ENCODE results near the gene KLHL18. TPM values are rescaled to one million over a fixed set of nuclear protein-coding genes. Genes with fewer than 3 reads are reported as not detected.
"Not testable (repeated sequence)": the region's sequence is repeated elsewhere in the genome, so short reads cannot be mapped to it uniquely, and the experiment has no call there.

Gene KLHL18
- total and polyA plus RNA-seq, 5 donors: 25.3 to 67.2 (median 33.8) TPM

DNA sequence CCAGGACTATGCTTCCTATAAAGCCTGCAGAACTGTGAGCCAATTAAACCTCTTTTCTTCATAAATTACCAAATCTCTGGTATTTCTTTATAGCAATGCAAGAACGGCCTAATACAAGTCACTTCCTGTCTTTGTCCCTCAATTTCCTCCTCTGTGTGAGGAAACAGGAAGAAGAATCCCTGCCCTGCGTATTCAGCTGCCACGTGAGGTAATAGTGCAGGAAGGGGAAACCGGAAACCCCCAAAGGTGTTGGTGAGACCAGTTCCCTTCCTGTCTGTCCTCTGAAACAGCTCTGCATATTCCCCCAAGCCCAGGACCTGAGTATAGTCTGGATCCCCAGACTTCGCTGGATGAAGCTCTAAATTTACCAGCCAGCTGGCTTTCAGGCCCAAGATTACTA is 80.0 kb downstream of the KLHL18 start:
- H3K9me3 ChIP-seq (ENCODE audit: control insufficient read depth, low read length): no peaks in the 10 kb centered on the region
- DNase-seq (no peak), ATAC-seq (no peak)
- no peak overlapping the region for H3K27ac ChIP-seq (ENCODE audit: low read length)
- intact Hi-C loops (cut with DNase I): no loop called here
- 57% methylated on average over 5 of the region's 5 CpGs for WGBS
- H3K27me3 ChIP-seq (ENCODE audit: control insufficient read depth, insufficient read depth): no peaks in the 10 kb centered on the region
- H3K4me1 ChIP-seq (ENCODE audit: control insufficient read depth, insufficient read depth, low read length): no peaks in the 10 kb centered on the region
- H3K4me3 ChIP-seq (ENCODE audit: low read length): no peak overlapping the region

DNA sequence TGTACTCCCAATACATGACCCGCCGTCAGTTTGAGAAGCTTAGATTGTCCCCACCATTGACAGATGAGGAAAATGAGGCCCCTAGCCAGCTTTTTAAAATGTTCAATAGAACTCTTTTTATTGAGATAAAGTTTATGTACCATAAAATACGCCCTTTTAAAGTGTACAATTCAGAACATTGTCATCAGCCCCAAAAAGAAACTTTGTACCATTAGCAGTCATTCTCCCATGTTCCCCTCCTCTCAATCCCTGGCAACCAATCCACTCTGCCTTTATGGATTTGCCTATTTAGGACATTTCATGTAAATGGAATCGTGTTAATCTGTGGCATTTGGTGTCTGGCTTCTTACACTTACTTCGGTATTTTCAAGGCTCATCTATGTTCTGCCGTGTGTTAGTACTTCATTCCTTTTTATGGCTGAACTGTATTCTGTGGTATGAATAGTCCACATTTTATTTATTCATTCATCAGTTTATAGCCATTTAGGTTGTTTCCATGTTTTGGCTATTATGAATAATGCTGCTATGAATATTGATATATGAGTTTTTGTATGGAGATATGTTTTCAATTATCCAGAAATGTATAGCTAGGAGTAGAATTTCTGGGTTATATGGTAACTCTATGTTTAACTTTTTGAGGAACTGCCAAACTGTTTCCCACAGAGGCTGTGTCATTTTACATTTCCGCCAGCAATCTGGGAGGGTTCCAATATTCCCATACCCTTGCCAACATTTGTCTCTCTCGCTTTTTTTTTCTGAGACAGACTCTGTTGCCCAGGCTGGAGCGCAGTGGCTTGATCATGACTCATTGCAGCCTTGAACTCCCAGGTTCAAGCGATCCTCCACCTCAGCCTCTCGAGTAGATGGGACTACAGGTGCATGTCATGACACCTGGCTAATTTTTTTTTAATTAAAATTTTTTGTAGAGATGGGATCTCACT is 82.7 kb downstream of the KLHL18 start:
- peak in 1 of 2 donors; percentile 46 for ATAC-seq
- H3K4me3 ChIP-seq (ENCODE audit: low read length): no peak overlapping the region
- WGBS: 55% methylated on average over 11 of the region's 11 CpGs
- H3K27me3 ChIP-seq (ENCODE audit: control insufficient read depth, insufficient read depth): no peaks in the 10 kb centered on the region
- no peak overlapping the region for H3K27ac ChIP-seq (ENCODE audit: low read length)
- H3K4me1 ChIP-seq (ENCODE audit: control insufficient read depth, insufficient read depth, low read length): no peaks in the 10 kb centered on the region
- no peaks in the 10 kb centered on the region for H3K9me3 ChIP-seq (ENCODE audit: control insufficient read depth, low read length)
- intact Hi-C loops (cut with DNase I): no loop called here
- peak in 1 of 3 donors; percentile 32 for DNase-seq

DNA sequence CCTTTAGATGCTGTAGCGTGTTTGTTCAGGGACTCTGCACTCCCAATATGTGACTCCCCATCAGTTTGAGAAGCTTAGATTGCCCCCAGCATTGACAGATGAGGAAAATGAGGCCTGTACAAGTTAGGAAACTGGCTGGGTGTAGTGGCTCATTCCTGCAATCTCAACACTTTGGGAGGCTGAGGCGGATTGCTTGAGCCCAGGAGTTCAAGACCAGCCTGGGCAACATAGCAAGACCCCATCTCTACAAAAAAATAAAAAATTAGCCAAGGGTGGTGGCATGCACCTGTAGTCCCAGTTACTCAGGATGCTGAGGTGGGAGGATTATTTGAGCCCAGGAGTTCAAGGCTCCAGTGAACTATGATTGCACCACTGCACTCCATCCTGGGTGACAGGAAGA is 84.1 kb downstream of the KLHL18 start:
- no peak for ATAC-seq
- Histone ChIP-seq H3K4me1 (ENCODE audit: control insufficient read depth, insufficient read depth, low read length) (no peaks in the 10 kb centered on the region), H3K9me3 (ENCODE audit: control insufficient read depth, low read length) (no peaks in the 10 kb centered on the region), H3K27me3 (ENCODE audit: control insufficient read depth, insufficient read depth) (no peaks in the 10 kb centered on the region), H3K27ac (ENCODE audit: low read length) (no peak overlapping the region), H3K4me3 (ENCODE audit: low read length) (no peak overlapping the region)
- intact Hi-C loops (cut with DNase I): no loop called here
- WGBS: over 99% methylated on average over 2 of the region's 2 CpGs
- DNase-seq: no peak

DNA sequence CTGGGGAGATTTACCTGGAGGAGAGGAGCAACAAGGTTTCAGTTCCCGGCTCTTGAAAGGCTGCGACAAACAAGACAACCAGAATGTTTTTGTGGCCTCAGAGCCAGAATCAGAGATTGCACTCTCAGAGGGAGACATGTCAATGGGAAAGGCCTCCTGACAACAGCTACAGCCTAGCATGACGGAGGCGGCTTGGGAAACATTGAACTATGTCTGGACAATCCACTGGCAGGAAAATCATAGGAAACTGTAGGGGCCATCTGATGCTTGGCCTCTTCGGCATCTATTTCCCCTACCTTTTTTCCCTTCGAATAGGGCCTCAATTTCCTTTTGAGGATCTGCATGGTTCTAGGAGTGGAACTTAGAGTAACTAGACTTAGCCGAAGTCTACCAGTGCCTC is 84.9 kb downstream of the KLHL18 start:
- DNase-seq: no peak
- intact Hi-C loops (cut with DNase I): no loop called here
- no peak overlapping the region for H3K27ac ChIP-seq (ENCODE audit: low read length)

DNA sequence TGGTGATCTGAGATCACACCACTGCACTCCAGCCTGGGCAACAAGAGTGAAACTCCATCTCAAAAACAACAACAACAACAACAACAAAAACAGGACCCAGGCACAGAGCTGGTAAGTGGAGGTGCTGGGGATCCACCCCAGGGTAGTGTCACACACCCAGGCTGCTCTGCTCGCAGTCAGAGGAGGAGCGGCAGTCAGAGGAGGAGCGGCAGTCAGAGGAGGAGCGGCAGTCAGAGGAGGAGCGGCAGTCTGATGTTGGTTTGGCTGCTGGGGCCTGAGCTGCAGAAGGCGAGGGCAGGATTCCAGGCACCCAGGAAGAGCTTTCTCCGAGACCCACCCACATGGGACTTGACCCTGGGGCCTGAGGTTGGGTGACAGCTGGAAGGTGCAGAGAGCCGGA is 87.3 kb downstream of the KLHL18 start:
- intact Hi-C loops (cut with DNase I); H3K4me1 ChIP-seq (ENCODE audit: control insufficient read depth, insufficient read depth, low read length); H3K27me3 ChIP-seq (ENCODE audit: control insufficient read depth, insufficient read depth); H3K27ac ChIP-seq (ENCODE audit: low read length); ATAC-seq; H3K4me3 ChIP-seq (ENCODE audit: low read length); DNase-seq; H3K9me3 ChIP-seq (ENCODE audit: control insufficient read depth, low read length): not testable (repeated sequence)
- 88% methylated on average over 8 of the region's 8 CpGs for WGBS

More for the DNA sequence above, 84.9 kb downstream of the KLHL18 start:
- Histone ChIP-seq H3K4me3 (ENCODE audit: low read length) (no peak overlapping the region), H3K9me3 (ENCODE audit: control insufficient read depth, low read length) (no peaks in the 10 kb centered on the region), H3K27me3 (ENCODE audit: control insufficient read depth, insufficient read depth) (no peaks in the 10 kb centered on the region), H3K4me1 (ENCODE audit: control insufficient read depth, insufficient read depth, low read length) (no peaks in the 10 kb centered on the region)
- no peak for ATAC-seq
- 89% methylated on average over 7 of the region's 7 CpGs for WGBS

DNA sequence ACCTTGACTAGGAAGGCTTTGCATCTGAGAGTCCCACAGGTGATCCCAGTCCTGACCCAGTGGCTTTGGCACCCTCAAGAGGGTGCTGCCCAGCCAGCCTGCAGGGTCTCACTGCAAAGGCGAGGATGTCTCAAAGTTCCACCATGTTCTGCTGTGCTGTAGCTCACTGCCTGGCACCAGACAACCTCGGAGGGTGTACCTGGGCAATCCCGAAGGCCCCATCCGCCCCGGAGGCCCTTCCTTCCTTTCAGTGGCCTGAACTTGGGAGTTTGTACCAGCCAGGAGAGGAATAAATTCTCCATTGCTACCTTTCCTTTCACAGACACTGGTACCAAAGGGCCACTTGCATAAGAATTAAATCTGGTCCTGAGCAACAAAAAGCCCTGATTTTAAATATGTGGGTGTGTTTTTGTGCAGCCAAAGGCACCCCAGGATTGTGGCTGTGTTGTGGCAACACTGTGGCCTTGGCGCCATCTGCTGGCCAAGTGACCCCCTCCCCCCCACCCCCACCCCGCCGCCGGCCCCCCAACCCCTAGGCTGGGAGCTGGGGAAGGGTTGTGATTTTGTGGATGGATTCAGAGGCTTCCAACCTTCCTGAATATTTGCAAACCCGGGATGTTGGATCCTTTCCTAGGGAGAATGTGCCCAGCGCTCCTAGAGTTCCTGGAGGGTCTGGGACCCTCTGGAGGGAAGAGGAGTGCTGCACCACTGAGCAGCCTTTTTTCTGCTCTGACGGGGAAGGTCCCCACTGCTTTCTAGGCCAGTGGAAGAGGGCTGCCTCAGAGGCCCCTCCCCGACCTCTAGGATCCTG is 88.3 kb downstream of the KLHL18 start:
- H3K4me3 ChIP-seq (ENCODE audit: low read length): no peak overlapping the region
- intact Hi-C loops (cut with DNase I): no loop called here
- ATAC-seq: no peak
- 32% methylated on average over 13 of the region's 13 CpGs for WGBS
- no peak overlapping the region for H3K27ac ChIP-seq (ENCODE audit: low read length)
- no peak for DNase-seq
- no peaks in the 10 kb centered on the region for H3K4me1 ChIP-seq (ENCODE audit: control insufficient read depth, insufficient read depth, low read length)
- H3K9me3 ChIP-seq (ENCODE audit: control insufficient read depth, low read length): no peaks in the 10 kb centered on the region
- H3K27me3 ChIP-seq (ENCODE audit: control insufficient read depth, insufficient read depth): no peaks in the 10 kb centered on the region

DNA sequence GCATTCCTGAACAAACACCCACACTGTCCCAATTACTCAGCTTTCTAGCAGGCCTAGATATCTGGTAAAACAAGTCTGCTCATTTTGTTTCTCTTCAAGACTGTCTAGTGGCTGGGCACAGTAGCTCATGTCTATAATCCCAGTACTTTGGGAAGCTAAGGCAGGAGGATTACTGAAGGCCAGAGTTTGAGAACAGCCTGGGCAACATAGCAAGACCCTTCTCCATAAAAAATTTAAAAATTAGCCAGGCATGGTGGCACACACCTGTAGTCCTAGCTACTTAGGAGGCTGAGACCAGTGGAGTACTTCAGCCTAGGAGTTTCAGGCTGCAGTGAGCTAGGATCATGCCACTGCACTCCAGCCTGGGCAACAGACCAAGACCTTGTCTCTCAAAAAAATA is 91.8 kb downstream of the KLHL18 start:
- no peaks in the 10 kb centered on the region for H3K4me1 ChIP-seq (ENCODE audit: control insufficient read depth, insufficient read depth, low read length)
- intact Hi-C loops (cut with DNase I): no loop called here
- ATAC-seq (no peak), DNase-seq (no peak)
- no peak overlapping the region for H3K27ac ChIP-seq (ENCODE audit: low read length)
- no peaks in the 10 kb centered on the region for H3K27me3 ChIP-seq (ENCODE audit: control insufficient read depth, insufficient read depth)
- H3K9me3 ChIP-seq (ENCODE audit: control insufficient read depth, low read length): no peaks in the 10 kb centered on the region
- no peak overlapping the region for H3K4me3 ChIP-seq (ENCODE audit: low read length)

DNA sequence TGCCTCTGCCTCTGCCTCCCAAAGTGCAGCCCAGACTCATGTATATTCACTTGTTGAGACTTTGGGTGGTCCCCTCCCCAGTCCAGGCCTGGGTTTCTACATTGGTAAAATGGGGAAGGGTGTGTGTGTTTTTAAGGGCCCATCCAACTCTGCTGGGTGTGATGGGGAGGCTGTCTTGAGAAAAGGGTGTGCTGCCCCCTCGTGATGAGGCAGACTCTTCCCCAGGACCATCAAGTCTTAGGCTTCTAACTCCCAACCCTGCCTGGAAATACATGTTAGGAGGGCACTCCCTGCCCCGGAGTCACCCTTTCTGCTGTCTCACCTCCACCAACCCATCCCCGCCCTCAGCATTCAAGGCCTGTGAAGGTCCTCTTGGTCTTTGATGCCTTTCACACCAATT is 93.6 kb downstream of the KLHL18 start:
- Histone ChIP-seq H3K27ac (ENCODE audit: low read length) (no peak overlapping the region), H3K4me1 (ENCODE audit: control insufficient read depth, insufficient read depth, low read length) (no peaks in the 10 kb centered on the region), H3K27me3 (ENCODE audit: control insufficient read depth, insufficient read depth) (no peaks in the 10 kb centered on the region), H3K9me3 (ENCODE audit: control insufficient read depth, low read length) (no peaks in the 10 kb centered on the region), H3K4me3 (ENCODE audit: low read length) (no peak overlapping the region)
- DNase-seq (no peak), ATAC-seq (no peak)
- 79% methylated on average over 3 of the region's 3 CpGs for whole genome bisulfite sequencing
- intact Hi-C loops (cut with DNase I): no loop called here

DNA sequence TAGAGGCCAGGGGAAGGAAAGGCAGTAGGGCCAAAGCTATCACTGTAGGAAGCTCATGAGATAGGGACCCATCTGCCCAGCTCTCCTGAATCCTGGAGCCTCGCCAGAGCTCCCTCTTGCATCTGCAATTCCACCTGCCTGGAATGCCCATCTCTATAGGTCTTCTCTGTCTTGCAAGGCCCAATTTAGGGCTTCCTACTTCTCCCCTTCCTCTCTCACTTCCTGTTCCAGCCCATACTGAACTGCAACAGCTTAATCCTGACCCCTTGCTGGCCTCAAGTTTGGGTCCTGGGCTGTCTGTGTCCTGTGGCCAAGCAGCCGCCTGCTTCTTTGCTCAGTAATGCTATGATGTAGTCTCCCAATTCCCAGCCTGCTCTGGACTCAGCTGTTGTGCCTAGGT is 94.4 kb downstream of the KLHL18 start:
- intact Hi-C loops (cut with DNase I): no loop called here
- no peaks in the 10 kb centered on the region for H3K27me3 ChIP-seq (ENCODE audit: control insufficient read depth, insufficient read depth)
- 80% methylated on average over 2 of the region's 2 CpGs for WGBS

DNA sequence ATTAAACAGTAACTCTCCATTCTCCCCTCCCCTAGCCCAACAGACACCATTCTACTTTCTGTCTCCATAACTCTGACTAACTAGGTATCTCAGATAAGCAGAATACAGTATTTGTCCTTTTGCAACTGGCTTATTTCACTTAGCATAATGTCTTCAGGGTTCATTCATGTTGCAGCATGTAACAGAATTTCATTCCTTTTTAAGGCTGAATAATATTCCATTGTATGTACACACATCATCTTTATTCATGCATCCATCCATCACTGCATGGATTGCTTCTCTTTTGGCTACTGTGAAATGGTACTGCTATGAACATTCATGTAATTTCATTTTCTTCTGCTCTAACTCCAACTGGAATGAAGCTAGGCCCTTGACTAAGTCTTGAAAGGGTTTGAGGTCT is 96.1 kb downstream of the KLHL18 start:
- no peaks in the 10 kb centered on the region for H3K4me1 ChIP-seq (ENCODE audit: control insufficient read depth, insufficient read depth, low read length)
- intact Hi-C loops (cut with DNase I): no loop called here
- no peak overlapping the region for H3K4me3 ChIP-seq (ENCODE audit: low read length)
- DNase-seq: no peak
- H3K27ac ChIP-seq (ENCODE audit: low read length): no peak overlapping the region
- no peaks in the 10 kb centered on the region for H3K9me3 ChIP-seq (ENCODE audit: control insufficient read depth, low read length)
- no peaks in the 10 kb centered on the region for H3K27me3 ChIP-seq (ENCODE audit: control insufficient read depth, insufficient read depth)
- ATAC-seq: no peak

More for the DNA sequence above, 94.4 kb downstream of the KLHL18 start:
- DNase-seq (no peak), ATAC-seq (no peak)
- no peaks in the 10 kb centered on the region for H3K9me3 ChIP-seq (ENCODE audit: control insufficient read depth, low read length)
- H3K27ac ChIP-seq (ENCODE audit: low read length): no peak overlapping the region
- H3K4me1 ChIP-seq (ENCODE audit: control insufficient read depth, insufficient read depth, low read length): no peaks in the 10 kb centered on the region
- H3K4me3 ChIP-seq (ENCODE audit: low read length): no peak overlapping the region

DNA sequence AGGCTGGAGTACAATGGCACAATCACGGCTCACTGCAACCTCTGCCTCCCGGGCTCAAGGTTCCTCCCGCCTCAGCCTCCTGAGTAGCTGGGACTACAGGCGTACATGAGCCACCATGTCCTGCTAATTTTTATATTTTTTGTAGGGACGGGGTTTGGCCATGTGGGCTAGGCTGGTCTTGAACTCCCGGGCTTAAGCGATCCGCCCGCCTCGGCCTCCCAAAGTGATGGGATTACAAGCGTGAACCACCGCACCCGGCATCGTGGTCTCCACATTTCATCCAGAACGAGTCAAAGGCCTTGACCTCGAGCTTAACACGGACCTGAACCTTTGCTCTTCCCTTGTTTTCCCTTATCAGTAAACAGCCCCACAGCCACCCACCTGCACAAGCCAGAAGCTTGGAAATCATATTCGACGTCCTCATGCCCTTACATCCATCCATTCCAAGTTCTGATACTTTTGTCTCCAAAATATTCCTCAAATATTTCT is 96.7 kb downstream of the KLHL18 start:
- no peaks in the 10 kb centered on the region for H3K9me3 ChIP-seq (ENCODE audit: control insufficient read depth, low read length)
- H3K27me3 ChIP-seq (ENCODE audit: control insufficient read depth, insufficient read depth): no peaks in the 10 kb centered on the region
- intact Hi-C loops (cut with DNase I): no loop called here
- no peaks in the 10 kb centered on the region for H3K4me1 ChIP-seq (ENCODE audit: control insufficient read depth, insufficient read depth, low read length)
- ATAC-seq (no peak), DNase-seq (no peak)
- H3K27ac ChIP-seq (ENCODE audit: low read length): no peak overlapping the region
- WGBS: 89% methylated on average over 19 of the region's 19 CpGs
- H3K4me3 ChIP-seq (ENCODE audit: low read length): peak overlapping the region; percentile 68
